ENCODE results near the gene G3BP1.

The G3BP1 gene

GRCh38 chr5:151751091-151751490, 20.7 kb upstream of the G3BP1 start:
- Histone ChIP-seq H3F3A (ENCODE audit: control insufficient read depth, insufficient read depth) (0 out of 2 replicates have a peak, but pooled peaks cover 2% of the 10 kb centered on the region), H3K27ac (ENCODE audit: low read depth, low read length) (no peak overlapping the region), H3K4me3 (ENCODE audit: low read length) (no peak overlapping the region), H4K20me1 (ENCODE audit: control insufficient read depth, insufficient read depth, low read depth, low read length) (no peaks in the 10 kb centered on the region), H3K27me3 (ENCODE audit: control insufficient read depth, low read length) (no peaks in the 10 kb centered on the region), H3K9me3 (ENCODE audit: control insufficient read depth, insufficient read depth, low read length) (no peaks in the 10 kb centered on the region), H3K36me3 (ENCODE audit: control insufficient read depth, low read length) (peaks cover 29% of the 10 kb centered on the region), H3K4me1 (ENCODE audit: control insufficient read depth, low read length) (no peaks in the 10 kb centered on the region), H3K79me2 (ENCODE audit: control insufficient read depth, low read length) (peaks cover 34% of the 10 kb centered on the region), H3K4me2 (ENCODE audit: low read length) (no peak overlapping the region), H3K9me2 (replicated peaks; ENCODE audit: control insufficient read depth, low read length) (no peaks in the 10 kb centered on the region)
- no peak for TF ChIP-seq EZH2phosphoT487 (IDR thresholded peaks at IDR 0.05; ENCODE audit: borderline replicate concordance, low read length)
- no peak for TF ChIP-seq CTCF (IDR thresholded peaks at IDR 0.05; ENCODE audit: low read depth, low read length, poor library complexity, severe bottlenecking)

DNA sequence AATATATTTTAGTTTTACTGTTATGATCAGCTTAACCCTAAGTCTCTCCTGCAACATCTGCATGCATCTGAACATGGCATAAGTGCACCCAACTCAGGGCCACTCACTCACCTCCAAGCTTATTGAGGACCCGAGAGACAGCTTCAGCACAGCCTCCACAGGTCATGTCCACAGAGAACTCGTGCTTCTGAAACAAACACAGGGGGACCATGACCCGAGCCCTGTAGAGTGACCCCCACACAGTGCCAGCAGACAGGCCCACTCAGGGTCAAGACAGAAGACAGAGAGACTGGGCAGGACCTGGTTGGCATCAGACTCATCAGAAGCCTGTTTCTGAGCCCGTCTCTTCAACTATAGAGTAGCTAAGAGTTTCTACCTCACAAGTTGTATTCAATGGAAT, 20.2 kb upstream of the G3BP1 start:
- H3K9me3 ChIP-seq (ENCODE audit: control insufficient read depth, insufficient read depth, low read length): no peaks in the 10 kb centered on the region
- no peak overlapping the region for H3K27ac ChIP-seq (ENCODE audit: low read depth, low read length)
- no peaks in the 10 kb centered on the region for H3K9me2 ChIP-seq (replicated peaks; ENCODE audit: control insufficient read depth, low read length)
- peaks cover 39% of the 10 kb centered on the region for H3K79me2 ChIP-seq (ENCODE audit: control insufficient read depth, low read length)
- TF ChIP-seq CTCF (IDR thresholded peaks at IDR 0.05; ENCODE audit: low read depth, low read length, poor library complexity, severe bottlenecking): no peak
- TF ChIP-seq EZH2phosphoT487 (IDR thresholded peaks at IDR 0.05; ENCODE audit: borderline replicate concordance, low read length): no peak
- no peak overlapping the region for H3K4me3 ChIP-seq (ENCODE audit: low read length)
- peaks cover 24% of the 10 kb centered on the region for H3K36me3 ChIP-seq (ENCODE audit: control insufficient read depth, low read length)
- H3F3A ChIP-seq (ENCODE audit: control insufficient read depth, insufficient read depth): 0 out of 2 replicates have a peak, but pooled peaks cover 2% of the 10 kb centered on the region
- H3K27me3 ChIP-seq (ENCODE audit: control insufficient read depth, low read length): no peaks in the 10 kb centered on the region
- no peaks in the 10 kb centered on the region for H4K20me1 ChIP-seq (ENCODE audit: control insufficient read depth, insufficient read depth, low read depth, low read length)
- H3K4me1 ChIP-seq (ENCODE audit: control insufficient read depth, low read length): peaks cover 4% of the 10 kb centered on the region
- H3K4me2 ChIP-seq (ENCODE audit: low read length): no peak overlapping the region

- H3K27me3 ChIP-seq (ENCODE audit: control insufficient read depth, low read length): no peaks in the 10 kb centered on the region
- H3K4me2 ChIP-seq (ENCODE audit: low read length): no peak overlapping the region
- peaks cover 48% of the 10 kb centered on the region for H3K79me2 ChIP-seq (ENCODE audit: control insufficient read depth, low read length)
- H3K27ac ChIP-seq (ENCODE audit: low read depth, low read length): no peak overlapping the region
- H3K4me3 ChIP-seq (ENCODE audit: low read length): no peak overlapping the region
- H3K9me2 ChIP-seq (replicated peaks; ENCODE audit: control insufficient read depth, low read length): no peaks in the 10 kb centered on the region
- no peaks in the 10 kb centered on the region for H4K20me1 ChIP-seq (ENCODE audit: control insufficient read depth, insufficient read depth, low read depth, low read length)
- peaks cover 20% of the 10 kb centered on the region for H3K36me3 ChIP-seq (ENCODE audit: control insufficient read depth, low read length)
- H3K4me1 ChIP-seq (ENCODE audit: control insufficient read depth, low read length): peaks cover 23% of the 10 kb centered on the region
- TF ChIP-seq CTCF (IDR thresholded peaks at IDR 0.05; ENCODE audit: low read depth, low read length, poor library complexity, severe bottlenecking): no peak
- TF ChIP-seq EZH2phosphoT487 (IDR thresholded peaks at IDR 0.05; ENCODE audit: borderline replicate concordance, low read length): no peak
- no peaks in the 10 kb centered on the region for H3F3A ChIP-seq (ENCODE audit: control insufficient read depth, insufficient read depth)
- H3K9me3 ChIP-seq (ENCODE audit: control insufficient read depth, insufficient read depth, low read length): no peaks in the 10 kb centered on the region
Observed at GRCh38 chr5:151755383-151755782, 16.4 kb upstream of the G3BP1 start.

Measured in DOHH2 (cell line).